Epidermal melanocyte (primary cell): Measurements from ENCODE around the gene SUCLG2.

ENCODE experiments used
- DNase-seq: peaks from one replicate; pipeline ENCODE4 v3.0.0; 2011; ENCODE audit warnings: low spot score; ENCODE audit not compliant: insufficient read length

The SUCLG2 gene, protein sequence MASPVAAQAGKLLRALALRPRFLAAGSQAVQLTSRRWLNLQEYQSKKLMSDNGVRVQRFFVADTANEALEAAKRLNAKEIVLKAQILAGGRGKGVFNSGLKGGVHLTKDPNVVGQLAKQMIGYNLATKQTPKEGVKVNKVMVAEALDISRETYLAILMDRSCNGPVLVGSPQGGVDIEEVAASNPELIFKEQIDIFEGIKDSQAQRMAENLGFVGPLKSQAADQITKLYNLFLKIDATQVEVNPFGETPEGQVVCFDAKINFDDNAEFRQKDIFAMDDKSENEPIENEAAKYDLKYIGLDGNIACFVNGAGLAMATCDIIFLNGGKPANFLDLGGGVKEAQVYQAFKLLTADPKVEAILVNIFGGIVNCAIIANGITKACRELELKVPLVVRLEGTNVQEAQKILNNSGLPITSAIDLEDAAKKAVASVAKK

DNA sequence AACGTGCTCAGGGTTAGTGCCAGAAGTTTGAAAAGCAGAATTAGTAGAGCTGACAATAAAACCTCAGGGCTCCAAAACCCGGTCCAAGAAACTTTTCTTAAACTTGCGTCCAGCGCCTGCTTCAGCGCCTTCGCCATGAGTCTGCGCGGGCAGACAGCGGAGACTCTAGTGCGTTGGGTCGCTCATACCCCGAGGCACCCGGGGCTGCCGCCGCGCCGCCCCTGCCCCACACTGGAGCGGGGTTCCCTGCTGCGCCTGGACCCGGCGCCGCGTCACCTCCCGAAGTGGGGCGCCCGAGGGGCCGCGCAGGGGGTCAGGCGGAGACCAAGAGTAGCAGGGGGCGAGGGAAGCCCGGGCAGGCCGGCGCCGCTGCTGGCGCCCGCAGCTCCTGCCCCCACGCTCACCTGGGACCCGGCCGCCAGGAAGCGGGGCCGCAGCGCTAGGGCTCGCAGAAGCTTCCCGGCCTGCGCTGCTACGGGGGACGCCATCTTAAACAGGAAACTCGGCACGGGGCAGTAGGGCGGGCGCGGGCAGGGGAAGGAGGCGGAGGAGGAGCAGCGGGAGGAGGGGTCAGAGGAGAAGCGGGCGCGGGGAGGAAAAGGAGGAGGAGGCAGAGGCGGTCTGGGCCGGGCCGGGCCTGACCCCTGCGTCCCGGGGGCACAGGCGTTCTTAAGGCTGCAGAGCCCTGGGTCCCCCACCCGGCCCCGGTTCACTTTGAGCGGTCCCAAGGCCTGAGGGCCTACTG is at the start of gene SUCLG2:
Gene SUCLG2, minus strand, starts transcription at position 514 of the 745 bp plus-strand sequence. Its CDS starts 26 bp downstream, at position 488.
- peak; percentile 23 for DNase-seq

DNA sequence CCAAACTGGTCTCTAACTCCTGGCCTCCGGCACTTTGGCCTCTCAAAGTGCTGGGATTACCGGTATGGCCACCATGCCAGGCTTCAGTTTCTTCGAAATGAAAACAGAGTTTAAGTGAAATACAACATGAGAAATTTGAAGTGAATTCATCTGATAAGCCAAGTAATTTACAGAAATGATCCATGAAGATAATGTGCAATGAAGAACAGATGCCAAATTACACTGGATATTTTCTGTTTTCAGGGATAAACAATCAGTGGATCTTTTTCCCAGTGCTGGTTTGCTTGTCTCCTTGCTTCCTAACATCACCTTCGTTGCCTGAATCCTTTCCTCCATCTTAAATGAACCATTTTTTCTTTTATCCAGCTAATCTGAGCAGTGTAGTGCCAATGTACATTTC is 46.2 kb upstream of the SUCLG2 start:
- no peak for DNase-seq

DNA sequence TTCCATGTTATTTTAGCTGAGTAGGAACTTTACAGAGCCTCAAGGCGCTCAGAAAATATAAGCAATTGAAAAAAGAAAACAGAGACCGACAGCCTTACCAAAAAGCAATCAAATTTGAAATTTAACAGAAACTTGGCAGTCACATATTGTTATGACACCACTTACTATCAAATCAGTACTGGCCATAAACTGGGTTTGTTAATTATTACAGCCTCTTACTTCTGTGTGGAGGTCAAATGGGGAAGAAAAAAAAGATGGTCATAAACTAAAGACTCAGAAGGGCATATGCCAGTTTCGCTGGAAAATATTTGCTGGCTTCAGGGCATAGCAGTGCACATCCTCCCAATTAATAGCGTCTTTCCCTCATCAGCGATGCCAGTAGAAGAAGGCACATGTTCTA is 45.5 kb upstream of the SUCLG2 start:
- DNase-seq, result no peak

- DNase-seq, result no peak
Observed at GRCh38 chr3:67692621-67693020, 38.2 kb upstream of the SUCLG2 start.

GRCh38 chr3:67691926-67692325 is 37.5 kb upstream of the SUCLG2 start:
- no peak for DNase-seq

GRCh38 chr3:67691207-67691606 is 36.8 kb upstream of the SUCLG2 start:
- DNase-seq, result no peak

DNA sequence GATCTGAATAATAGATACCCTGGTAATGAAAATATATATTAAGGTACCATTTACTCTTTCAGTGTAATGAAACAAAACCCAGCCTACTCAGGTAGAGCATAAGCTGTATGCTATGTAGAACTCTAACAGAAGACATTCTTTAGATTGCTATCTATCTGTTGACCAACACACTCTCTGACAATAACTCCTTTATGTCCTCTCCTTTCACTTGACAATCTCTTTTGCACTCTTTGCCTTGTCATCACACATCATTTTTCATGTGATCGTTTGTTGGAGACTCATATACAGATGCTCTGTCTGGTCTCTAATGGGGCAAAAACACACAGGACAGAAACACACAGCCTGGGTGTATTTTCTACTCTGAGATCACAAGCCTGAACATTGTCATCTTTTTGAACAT is 35.4 kb upstream of the SUCLG2 start:
- DNase-seq, result no peak

GRCh38 chr3:67688231-67688630 is 33.8 kb upstream of the SUCLG2 start:
- DNase-seq, result no peak

DNA sequence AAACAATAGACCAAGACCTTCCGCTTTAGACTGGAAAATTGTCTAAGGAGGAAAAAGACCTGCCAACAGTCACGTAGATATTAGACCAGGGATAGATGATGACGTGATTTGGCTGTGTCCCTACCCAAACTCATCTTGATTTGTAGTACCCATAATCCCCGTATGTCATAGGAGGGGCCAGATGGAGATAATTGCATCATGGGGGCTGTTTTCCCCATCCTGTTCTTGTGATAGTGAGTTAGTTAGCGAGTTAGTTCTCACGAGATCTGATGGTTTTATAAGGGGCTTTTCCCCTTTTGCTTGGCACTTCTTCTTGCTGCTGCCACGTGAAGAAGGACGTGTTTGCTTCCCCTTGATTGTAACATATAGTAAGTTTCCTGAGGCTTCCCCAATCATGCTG is 31.7 kb upstream of the SUCLG2 start:
- no peak for DNase-seq

GRCh38 chr3:67685499-67685898 is 31.1 kb upstream of the SUCLG2 start:
- DNase-seq, result no peak

DNA sequence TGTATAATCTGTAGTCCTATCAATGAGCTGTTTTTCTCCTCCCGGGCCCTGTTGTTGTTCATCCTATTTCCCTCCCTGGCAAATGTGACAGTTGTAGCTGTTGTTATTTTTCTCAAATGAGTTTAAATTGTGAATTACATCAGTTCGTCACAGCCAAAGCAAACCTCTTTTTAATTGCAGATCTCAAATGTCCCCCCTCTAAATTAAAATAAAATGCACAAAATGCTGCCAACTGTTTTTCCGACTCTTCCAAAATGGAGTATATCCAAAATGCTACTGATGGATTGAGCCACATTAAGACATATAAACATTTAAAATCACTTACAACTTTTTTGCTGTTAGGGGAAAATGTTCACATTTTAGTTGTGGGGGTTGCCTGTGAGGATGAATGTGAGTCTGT is 29.8 kb upstream of the SUCLG2 start:
- no peak for DNase-seq

- no peak for DNase-seq
Observed at GRCh38 chr3:67683522-67683921, 29.1 kb upstream of the SUCLG2 start.

DNA sequence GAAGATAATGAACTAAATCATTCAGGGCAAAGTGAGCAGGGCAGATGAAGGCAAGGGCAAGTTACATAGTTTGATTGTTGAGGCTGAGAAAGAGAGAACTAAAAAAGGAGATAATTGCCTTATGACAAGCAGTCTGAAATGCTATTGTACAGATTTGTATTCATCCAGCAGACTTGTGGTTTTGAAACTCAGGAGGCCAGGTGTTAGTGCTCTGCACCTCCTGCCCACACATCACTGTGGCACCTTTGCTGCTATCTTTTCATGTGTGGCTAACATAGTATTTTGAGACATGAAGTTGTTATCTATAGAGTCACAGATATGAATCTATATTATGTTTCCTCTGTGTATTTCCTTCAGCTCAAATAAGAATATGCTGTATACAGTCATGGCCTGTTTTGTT is 24.3 kb upstream of the SUCLG2 start:
- DNase-seq, result no peak

DNA sequence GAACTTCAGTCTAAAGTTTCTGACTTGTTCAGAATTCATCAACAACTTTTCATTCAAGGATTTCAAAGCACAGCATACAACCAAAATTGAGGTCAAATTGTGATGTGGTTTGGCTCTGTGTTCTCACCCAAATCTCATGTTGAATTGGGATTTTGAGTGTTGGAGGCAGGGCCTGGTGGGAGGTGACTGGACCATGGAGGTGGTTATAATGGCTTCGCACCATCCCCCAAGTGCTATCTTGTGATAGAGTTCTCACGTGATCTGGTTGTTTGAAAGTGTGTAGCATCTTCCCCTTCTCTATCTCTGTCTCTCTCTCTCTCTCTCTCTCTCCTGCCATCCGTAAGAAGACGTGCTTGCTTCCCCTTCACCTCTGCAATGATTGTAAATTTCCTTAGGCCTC is 19.6 kb upstream of the SUCLG2 start:
- DNase-seq, result no peak

GRCh38 chr3:67662733-67663132 is 8.3 kb upstream of the SUCLG2 start:
- DNase-seq, result no peak

- DNase-seq, result no peak
Observed at GRCh38 chr3:67661089-67661488, 6.7 kb upstream of the SUCLG2 start.

DNA sequence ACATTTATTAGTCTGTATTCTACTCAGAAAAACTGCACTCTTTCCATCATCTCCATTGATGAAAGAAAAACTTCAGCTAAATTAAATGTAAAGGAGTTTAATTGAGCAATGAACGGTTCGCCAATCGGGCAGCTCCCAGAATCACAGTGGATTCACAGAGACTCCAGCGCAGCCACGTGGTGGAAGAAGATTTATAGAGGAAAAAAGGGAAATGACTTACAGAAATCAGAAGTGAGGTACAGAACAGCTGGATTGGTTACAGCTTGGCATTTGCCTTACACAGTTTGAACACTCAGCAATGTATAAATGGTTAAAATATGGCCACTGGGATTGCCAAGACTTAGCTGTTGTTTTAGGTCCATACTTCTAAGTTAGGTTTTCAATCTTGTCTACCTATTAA is 2.8 kb upstream of the SUCLG2 start:
- no peak for DNase-seq

- DNase-seq, result no peak
Observed at GRCh38 chr3:67656614-67657013, 2.2 kb upstream of the SUCLG2 start.

DNA sequence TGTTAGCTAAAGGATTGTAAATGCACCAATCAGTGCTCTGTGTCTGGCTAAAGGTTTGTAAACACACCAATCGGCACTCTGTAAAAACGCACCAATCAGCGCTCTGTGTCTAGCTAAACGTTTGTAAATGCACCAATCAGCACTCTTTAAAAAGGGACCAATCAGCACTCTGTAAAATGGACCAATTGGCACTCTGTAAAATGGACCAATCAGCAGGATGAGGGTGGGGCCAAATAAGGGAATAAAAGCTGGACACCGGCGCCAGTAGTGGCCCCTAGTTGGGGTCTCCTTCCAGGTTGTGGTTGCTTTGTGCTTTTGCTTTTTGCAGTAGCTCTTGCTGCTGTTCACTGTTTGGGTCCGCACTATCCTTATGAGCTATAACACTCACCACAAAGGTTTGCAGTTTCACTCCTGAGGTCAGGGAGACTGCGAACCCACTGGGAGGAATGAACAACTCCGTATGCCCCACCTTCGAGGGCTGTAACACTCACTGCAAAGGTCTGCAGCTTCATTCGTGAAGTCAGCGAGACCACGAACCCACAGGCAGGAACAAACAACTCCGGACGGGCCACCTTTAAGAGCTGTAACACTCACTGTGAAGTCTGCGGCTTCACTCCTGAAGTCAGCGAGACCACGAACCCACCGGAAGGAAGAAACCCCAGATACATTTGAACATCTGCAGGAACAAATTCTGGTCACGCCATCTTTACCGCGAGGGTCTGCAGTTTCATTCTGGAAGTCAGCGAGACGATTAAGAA is 1.1 kb upstream of the SUCLG2 start:
- DNase-seq, result no peak

- no peak for DNase-seq
Observed at GRCh38 chr3:67654844-67655177, 399 bp upstream of the SUCLG2 start.

- DNase-seq, result no peak
Observed at GRCh38 chr3:67653425-67654098, 850 bp downstream of the SUCLG2 start.

DNA sequence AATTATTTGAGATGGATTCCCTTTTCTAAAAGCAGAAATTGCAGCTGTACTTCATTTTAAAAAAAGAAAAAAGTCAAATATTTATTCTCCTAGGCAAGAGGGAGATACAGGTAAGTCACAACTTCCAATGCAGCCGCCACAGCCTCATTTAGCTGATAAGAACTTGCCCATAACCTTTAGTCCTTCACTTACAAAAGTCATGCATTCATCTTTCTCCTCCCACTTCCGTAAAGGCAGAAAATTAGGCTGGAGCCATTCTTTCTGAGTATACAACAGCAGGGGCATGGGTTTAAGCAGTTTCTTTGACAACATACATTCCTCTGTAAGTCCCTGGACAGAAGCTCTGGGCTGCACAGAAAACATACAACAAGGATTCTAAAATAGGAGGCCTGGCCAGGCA is 4.3 kb downstream of the SUCLG2 start:
- DNase-seq, result no peak
